Colonic mucosa (tissue), 4 donors: ENCODE results near the gene ECE2. TPM values are rescaled to one million over a fixed set of nuclear protein-coding genes. Genes with fewer than 3 reads are reported as not detected.

Experiments used
- DNase-seq: peaks from one replicate; pipeline ENCODE4 v3.0.0-alpha.2; 2020
- H3K27ac ChIP-seq: fragments of 200-600 bp; one replicate; pipeline ENCODE4 v1.8.0; 2021
- H3K27me3 ChIP-seq: fragments of 200-600 bp; one replicate; pipeline ENCODE4 v1.8.0; 2021
- H3K36me3 ChIP-seq: fragments of 200-600 bp; one replicate; pipeline ENCODE4 v1.8.0; 2021
- H3K4me1 ChIP-seq: fragments of 200-600 bp; one replicate; pipeline ENCODE4 v1.8.0; 2021; ENCODE audit warnings: mild to moderate bottlenecking
- H3K4me3 ChIP-seq: fragments of 200-600 bp; one replicate; pipeline ENCODE4 v1.8.0; 2021
- H3K9ac ChIP-seq, 2 donors: one replicate each; pipeline ENCODE4 v1.7.0; 2013; ENCODE audit warnings: control low read depth in 2 of 2, low read depth in 2 of 2, low read length in 2 of 2
- H3K9me3 ChIP-seq: fragments of 200-600 bp; one replicate; pipeline ENCODE4 v1.8.0; 2021
- intact Hi-C: fragments of 100-400 bp; cut with DNase I; formaldehyde crosslinking; loops from one replicate; pipeline ENCODE4 v1.14.1; 2022
- total RNA-seq, 2 donors: library from RNA; stranded (reverse); fragmentation: NEBNext Ultra II Directional in 1 of 2; extraction: Animal tissue kit (Norgen Biotek cat#: 25700) in 1 of 2; gene quantifications; one replicate each; pipeline ENCODE4 v1.2.1, GENCODE V29; 2021
- TF ChIP-seq, protein P1 (sequence below): fragments of 200-600 bp; IDR thresholded peaks from one replicate; pipeline ENCODE4 v1.8.0; 2022; ENCODE audit warnings: antibody characterized with exemption, mild to moderate bottlenecking
- donor health status: healthy.
- donor health status: DM: no; HTN: no; CAD: no.
- donor health status: DM: no; HTN: no; CAD: no.

The ECE2 gene
- total RNA-seq, 2 donors from 2014 or later = 0.37 TPM; not detected in 1

DNA sequence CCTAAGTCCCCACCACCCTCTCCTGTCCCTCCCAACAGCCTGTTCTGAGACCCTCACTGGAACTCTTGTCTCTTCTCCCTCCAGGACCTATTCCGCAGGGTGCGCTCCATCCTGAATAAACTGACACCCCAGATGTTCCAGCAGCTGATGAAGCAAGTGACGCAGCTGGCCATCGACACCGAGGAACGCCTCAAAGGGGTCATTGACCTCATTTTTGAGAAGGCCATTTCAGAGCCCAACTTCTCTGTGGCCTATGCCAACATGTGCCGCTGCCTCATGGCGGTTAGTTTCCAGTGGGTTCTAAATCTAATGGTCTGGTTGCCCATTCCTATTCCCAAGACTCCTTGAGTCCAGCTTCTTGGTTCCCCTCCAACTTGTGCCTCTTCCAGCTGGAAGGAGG, 47.9 kb downstream of the ECE2 start:
- no peaks in the 10 kb centered on the region for H3K27me3 ChIP-seq
- no peak overlapping the region for H3K27ac ChIP-seq
- H3K4me3 ChIP-seq = no peak overlapping the region
- intact Hi-C loops = no loop called here
- H3K9me3 ChIP-seq = no peaks in the 10 kb centered on the region
- H3K9ac ChIP-seq = no peak overlapping the region
- H3K4me1 ChIP-seq = peaks cover 4% of the 10 kb centered on the region
- DNase-seq = no peak
- TF ChIP-seq, protein P1, sequence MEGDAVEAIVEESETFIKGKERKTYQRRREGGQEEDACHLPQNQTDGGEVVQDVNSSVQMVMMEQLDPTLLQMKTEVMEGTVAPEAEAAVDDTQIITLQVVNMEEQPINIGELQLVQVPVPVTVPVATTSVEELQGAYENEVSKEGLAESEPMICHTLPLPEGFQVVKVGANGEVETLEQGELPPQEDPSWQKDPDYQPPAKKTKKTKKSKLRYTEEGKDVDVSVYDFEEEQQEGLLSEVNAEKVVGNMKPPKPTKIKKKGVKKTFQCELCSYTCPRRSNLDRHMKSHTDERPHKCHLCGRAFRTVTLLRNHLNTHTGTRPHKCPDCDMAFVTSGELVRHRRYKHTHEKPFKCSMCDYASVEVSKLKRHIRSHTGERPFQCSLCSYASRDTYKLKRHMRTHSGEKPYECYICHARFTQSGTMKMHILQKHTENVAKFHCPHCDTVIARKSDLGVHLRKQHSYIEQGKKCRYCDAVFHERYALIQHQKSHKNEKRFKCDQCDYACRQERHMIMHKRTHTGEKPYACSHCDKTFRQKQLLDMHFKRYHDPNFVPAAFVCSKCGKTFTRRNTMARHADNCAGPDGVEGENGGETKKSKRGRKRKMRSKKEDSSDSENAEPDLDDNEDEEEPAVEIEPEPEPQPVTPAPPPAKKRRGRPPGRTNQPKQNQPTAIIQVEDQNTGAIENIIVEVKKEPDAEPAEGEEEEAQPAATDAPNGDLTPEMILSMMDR = no peak
- peaks cover 47% of the 10 kb centered on the region for H3K36me3 ChIP-seq

DNA sequence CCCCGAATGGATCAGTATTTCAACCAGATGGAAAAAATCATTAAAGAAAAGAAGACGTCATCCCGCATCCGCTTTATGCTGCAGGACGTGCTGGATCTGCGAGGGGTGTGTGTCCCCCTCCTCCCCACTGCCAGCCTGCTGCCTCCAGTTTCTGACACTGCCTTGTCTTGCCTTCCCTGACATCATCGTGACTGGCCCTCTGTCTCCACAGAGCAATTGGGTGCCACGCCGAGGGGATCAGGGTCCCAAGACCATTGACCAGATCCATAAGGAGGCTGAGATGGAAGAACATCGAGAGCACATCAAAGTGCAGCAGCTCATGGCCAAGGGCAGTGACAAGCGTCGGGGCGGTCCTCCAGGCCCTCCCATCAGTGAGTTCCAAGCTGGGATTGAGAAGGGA, 49.4 kb downstream of the ECE2 start:
- Histone ChIP-seq H3K9me3 (no peaks in the 10 kb centered on the region), H3K9ac (no peak overlapping the region), H3K4me1 (no peaks in the 10 kb centered on the region), H3K27me3 (no peaks in the 10 kb centered on the region), H3K27ac (no peak overlapping the region), H3K36me3 (peaks cover 54% of the 10 kb centered on the region), H3K4me3 (no peak overlapping the region)
- no peak for DNase-seq
- TF ChIP-seq, protein P1 = no peak
- intact Hi-C loops = no loop called here

DNA sequence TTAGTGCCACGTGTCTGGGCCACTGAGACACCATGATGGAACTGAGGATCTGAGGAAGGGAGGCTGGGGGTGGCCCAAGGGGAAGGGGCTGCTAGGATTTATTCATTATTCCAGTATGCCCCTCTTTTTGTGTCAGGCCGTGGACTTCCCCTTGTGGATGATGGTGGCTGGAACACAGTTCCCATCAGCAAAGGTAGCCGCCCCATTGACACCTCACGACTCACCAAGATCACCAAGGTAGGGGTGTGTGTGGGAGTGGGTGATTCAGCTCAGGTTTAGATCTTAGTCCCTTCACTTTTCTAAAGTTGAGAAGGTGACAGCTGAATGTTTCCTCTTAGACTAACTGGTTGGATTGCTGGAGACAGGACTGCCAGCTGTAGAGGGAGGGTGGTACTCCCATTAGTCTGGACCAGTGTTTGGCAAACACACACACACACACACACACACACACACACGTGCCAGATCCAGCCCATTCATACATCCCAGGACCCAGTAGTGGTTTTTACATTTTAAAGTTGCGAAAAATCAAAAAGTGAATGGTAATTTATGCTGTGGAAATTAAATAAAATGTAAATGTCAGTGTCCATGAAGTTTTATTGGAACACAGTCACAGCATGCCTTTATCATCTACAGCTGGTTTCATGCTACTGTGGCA, 50.0 kb downstream of the ECE2 start:
- no peak for DNase-seq
- TF ChIP-seq, protein P1 = no peak
- intact Hi-C loops = no loop called here

DNA sequence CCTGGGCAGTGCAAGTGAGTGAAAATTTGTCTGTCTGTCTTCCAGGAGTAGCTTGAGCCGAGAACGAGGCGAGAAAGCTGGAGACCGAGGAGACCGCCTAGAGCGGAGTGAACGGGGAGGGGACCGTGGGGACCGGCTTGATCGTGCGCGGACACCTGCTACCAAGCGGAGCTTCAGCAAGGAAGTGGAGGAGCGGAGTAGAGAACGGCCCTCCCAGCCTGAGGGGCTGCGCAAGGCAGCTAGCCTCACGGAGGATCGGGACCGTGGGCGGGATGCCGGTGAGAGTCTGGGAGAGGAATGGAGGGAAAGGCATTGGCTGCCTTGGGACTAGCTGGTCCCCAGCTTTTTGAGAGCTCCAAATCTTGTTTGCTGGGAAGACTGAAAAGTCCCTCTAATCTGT, 51.3 kb downstream of the ECE2 start:
- no peaks in the 10 kb centered on the region for H3K9me3 ChIP-seq
- TF ChIP-seq, protein P1 = no peak
- no peak for DNase-seq
- intact Hi-C loops = no loop called here
- peaks cover 59% of the 10 kb centered on the region for H3K36me3 ChIP-seq
- H3K9ac ChIP-seq = no peak overlapping the region
- H3K4me3 ChIP-seq = no peak overlapping the region
- H3K27ac ChIP-seq = no peak overlapping the region
- no peaks in the 10 kb centered on the region for H3K27me3 ChIP-seq
- no peaks in the 10 kb centered on the region for H3K4me1 ChIP-seq

More for the DNA sequence above, 50.0 kb downstream of the ECE2 start:
- Histone ChIP-seq H3K4me1 (no peaks in the 10 kb centered on the region), H3K27me3 (no peaks in the 10 kb centered on the region), H3K27ac (no peak overlapping the region), H3K9ac (no peak overlapping the region), H3K9me3 (no peaks in the 10 kb centered on the region), H3K4me3 (no peak overlapping the region), H3K36me3 (peaks cover 54% of the 10 kb centered on the region)

DNA sequence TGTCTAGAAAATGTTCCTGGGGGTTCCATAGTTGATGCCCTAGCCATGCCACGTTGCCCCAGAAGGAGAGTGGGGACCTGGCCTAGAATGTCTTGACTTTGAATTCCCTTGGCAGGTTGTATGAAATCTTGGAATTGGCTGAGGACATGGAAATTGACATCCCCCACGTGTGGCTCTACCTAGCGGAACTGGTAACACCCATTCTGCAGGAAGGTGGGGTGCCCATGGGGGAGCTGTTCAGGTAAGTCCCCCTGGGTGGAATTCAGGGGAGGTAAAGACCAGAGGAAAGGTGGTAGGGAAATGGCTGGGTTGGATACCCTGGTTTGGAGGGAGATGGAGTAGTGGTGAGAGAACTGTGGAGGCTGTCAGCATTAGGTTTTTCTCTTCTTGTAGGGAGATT, 52.7 kb downstream of the ECE2 start:
- no peaks in the 10 kb centered on the region for H3K4me1 ChIP-seq
- intact Hi-C loops = no loop called here
- no peak for DNase-seq
- H3K27ac ChIP-seq = no peak overlapping the region
- no peak overlapping the region for H3K4me3 ChIP-seq
- no peaks in the 10 kb centered on the region for H3K27me3 ChIP-seq
- no peak overlapping the region for H3K9ac ChIP-seq
- TF ChIP-seq, protein P1 = no peak
- H3K9me3 ChIP-seq = no peaks in the 10 kb centered on the region
- peaks cover 55% of the 10 kb centered on the region for H3K36me3 ChIP-seq
